RWPE1 (cell line): ENCODE results near the gene EMILIN3.

Experiments
- CTCF ChIA-PET: fragments of 350-600 bp; sonication (Branson Sonifier 250); formaldehyde crosslinking; extraction: SDS; loops from one replicate; lab custom pipeline; 2021; lab: Yijun Ruan, JAX
- POLR2A ChIA-PET: fragments of 400-600 bp; formaldehyde crosslinking; extraction: SDS; loops from one replicate; lab custom pipeline; 2020; ENCODE audit warnings: antibody characterized with exemption; ENCODE audit not compliant: low non-redundant PET; lab: Yijun Ruan, JAX
- DNase-seq: peaks from one replicate; pipeline ENCODE4 v3.0.0; 2012; ENCODE audit warnings: low spot score
- H3K27ac ChIP-seq: fragments of 450-650 bp; 2 replicates; pipeline ENCODE4 v1.5.1; 2017
- TF ChIP-seq, protein P1 (sequence below): fragments of 450-650 bp; conservative IDR thresholded peaks from 2 replicates; pipeline ENCODE4 v1.5.1; 2017; ENCODE audit warnings: low read depth, mild to moderate bottlenecking

Gene EMILIN3

DNA sequence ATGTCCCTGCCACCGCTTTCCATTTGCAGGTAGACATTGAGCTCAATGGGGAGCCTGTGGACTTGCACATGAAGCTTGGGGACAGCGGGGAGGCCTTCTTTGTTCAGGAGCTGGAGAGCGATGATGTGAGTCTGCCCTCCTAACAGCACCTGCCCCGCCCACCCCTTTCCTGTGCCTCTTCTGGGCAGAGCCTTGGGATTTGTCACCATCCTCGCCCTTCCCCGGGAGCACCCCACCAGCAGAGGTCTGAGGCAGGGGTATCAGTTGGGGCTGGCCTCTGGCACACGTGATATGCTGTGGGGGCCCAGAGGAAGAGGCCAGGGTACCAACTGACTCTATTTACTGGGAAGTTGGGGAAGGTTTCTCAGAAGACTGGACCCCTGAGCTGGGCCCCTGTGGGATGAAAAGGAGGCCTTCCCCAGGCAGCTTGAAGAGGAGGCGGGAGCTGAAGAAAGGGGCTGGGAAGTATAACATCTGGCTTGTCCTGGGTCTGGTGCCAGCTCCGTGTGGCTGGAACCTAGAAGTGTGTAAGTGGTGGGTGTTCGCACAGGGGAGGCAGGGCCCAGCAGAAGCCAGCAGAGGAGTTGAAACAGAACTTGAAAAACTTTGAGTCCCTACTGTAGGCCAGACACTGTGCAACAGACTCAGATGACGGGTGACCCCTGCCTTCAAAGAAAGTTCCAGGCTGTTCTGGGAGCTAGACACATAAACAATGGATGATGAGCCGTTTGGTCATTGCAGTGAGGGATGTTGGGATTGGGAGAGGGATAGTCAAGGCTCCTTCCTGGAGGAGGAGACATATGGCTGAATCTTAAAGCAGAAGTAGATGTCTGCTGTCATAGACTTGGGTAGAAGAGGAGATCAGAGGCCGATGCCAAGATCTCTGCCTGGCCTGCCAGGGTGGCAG is 18.8 kb downstream of the EMILIN3 start:
- H3K27ac ChIP-seq = peak overlapping the region; percentile 15; the same call in 1 of the 2 replicates
- CTCF ChIA-PET = interaction anchor here (1.0 kb wide), 1 partner anchor 11 kb away, joined by 4 read pairs; no protein-coding TSS in a partner anchor
- no peak for DNase-seq
- TF ChIP-seq, protein P1, sequence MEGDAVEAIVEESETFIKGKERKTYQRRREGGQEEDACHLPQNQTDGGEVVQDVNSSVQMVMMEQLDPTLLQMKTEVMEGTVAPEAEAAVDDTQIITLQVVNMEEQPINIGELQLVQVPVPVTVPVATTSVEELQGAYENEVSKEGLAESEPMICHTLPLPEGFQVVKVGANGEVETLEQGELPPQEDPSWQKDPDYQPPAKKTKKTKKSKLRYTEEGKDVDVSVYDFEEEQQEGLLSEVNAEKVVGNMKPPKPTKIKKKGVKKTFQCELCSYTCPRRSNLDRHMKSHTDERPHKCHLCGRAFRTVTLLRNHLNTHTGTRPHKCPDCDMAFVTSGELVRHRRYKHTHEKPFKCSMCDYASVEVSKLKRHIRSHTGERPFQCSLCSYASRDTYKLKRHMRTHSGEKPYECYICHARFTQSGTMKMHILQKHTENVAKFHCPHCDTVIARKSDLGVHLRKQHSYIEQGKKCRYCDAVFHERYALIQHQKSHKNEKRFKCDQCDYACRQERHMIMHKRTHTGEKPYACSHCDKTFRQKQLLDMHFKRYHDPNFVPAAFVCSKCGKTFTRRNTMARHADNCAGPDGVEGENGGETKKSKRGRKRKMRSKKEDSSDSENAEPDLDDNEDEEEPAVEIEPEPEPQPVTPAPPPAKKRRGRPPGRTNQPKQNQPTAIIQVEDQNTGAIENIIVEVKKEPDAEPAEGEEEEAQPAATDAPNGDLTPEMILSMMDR = no peak
- POLR2A ChIA-PET = interaction anchor here (0.5 to 0.6 kb wide), 2 partner anchors 29 to 136 kb away, joined by 3 read pairs; no protein-coding TSS in a partner anchor

DNA sequence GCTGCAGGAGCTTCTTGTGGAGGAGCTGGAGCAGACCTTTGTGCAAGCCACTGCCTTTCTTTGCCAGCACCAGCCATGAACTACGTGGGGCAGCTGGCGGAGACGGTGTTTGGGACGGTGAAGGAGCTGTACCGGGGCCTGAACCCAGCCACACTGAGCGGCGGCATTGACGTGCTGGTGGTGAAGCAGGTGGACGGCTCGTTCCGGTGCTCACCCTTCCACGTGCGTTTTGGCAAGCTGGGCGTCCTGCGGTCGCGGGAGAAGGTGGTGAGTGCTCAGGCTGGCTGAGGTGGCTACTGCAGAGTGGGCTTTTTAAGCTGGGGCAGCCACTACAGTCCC is 20.9 kb downstream of the EMILIN3 start:
- no peak for DNase-seq
- ChIA-PET CTCF (interaction anchor here (0.5 to 0.6 kb wide), 2 partner anchors 72 to 735 kb away, joined by 3 to 4 read pairs; no protein-coding TSS in a partner anchor), POLR2A (no interaction called here)
- H3K27ac ChIP-seq = no peak overlapping the region
- TF ChIP-seq, protein P1 = no peak

GRCh38 chr20:41344938-41345728 is 21.5 kb downstream of the EMILIN3 start:
- POLR2A ChIA-PET = interaction anchor here (0.8 kb wide), 1 partner anchor 53 kb away, joined by 5 read pairs; no protein-coding TSS in a partner anchor
- no peak for DNase-seq
- H3K27ac ChIP-seq = peak overlapping the region; percentile 24
- CTCF ChIA-PET = interaction anchor here (0.5 to 1.8 kb wide), 2 partner anchors 66 to 72 kb away, joined by 3 to 10 read pairs; no protein-coding TSS in a partner anchor
- TF ChIP-seq, protein P1 = no peak

DNA sequence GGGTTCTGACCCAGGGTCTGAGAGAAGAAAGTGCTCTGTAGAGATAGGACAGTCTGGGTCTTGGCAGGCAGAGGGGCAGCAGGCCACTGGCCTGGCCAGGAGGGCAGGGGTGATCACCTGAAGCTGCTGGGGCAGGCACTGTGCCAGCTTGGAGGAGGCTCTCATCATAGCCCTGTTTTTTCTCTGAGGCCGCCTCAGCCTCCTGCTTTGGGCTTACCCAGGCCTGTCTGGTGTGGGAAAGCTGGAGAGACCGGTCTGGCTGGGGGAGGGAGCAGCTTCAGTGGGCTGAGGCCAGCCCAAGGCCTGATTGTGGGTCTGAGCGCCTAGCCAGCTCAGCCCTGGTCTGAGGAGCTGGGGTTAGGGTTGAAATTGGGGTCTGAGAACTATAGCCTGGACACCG is 22.1 kb downstream of the EMILIN3 start:
- TF ChIP-seq, protein P1 = no peak
- CTCF ChIA-PET = interaction anchor here (0.6 to 1.8 kb wide), 3 partner anchors 67 to 354 kb away, joined by 4 to 10 read pairs (median 6); no protein-coding TSS in a partner anchor
- POLR2A ChIA-PET = interaction anchor here (0.8 kb wide), 1 partner anchor 54 kb away, joined by 5 read pairs; no protein-coding TSS in a partner anchor
- no peak for DNase-seq
- H3K27ac ChIP-seq = peak overlapping the region; percentile 24

DNA sequence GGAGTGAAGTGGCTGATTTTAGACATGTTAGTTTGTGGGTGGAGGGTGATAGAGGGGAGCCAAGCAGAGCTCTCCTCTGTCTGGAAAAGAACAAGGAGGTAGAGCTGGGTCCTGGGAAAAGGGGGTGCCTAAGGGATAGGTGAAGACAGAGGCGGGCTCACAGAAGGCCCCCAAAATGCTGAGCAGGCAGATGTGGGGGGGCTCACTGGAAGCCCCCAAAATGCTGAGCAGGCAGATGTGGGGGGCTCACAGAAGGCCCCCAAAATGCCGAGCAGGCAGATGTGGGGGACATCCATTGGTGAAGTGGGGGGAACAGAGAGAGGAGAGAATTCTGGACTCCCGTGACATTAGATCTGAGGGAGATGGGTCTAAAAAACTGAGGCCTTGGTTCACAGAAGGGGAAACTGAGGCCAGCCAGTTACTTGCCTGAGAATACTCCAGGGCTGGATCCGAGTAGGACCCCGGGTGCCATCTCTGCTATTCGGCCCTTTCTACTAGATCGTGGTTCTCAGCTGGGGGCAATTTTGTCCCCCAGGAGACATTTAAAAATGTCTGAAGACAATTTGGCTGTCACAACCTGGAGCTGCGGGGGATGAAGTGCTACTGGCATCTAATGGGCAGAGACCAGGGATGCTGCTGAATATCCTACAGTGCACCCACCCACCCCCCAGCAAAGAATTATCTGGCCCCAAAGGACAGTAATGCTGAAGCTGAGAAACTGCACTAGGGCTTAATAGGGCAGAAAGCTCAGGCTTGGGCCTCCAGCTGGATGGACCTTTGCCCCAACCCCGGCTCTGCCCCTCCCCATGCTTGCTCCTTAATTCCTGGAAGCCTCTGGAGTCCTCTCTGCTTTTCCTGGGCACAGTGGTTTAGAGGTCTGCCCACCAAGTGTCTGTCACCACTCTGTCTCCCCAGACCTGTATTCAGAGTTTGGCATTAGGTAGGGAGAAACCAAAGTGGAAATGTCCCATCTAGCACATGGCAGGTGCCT is 23.8 kb downstream of the EMILIN3 start:
- CTCF ChIA-PET = interaction anchor here (0.7 to 1.5 kb wide), 3 partner anchors 13 to 170 kb away, joined by 3 to 6 read pairs (median 4); no protein-coding TSS in a partner anchor
- TF ChIP-seq, protein P1 = no peak
- POLR2A ChIA-PET = interaction anchor here (0.6 kb wide), 1 partner anchor 305 kb away, joined by 3 read pairs; no protein-coding TSS in a partner anchor
- no peak for DNase-seq
- H3K27ac ChIP-seq = peak overlapping the region; percentile 83
